Measurements from ENCODE around the gene ENGASE.

ENGASE gene

GRCh38 chr17:79096477-79096876 lies 21.9 kb downstream of the ENGASE start:
- no peaks in the 10 kb centered on the region for H3K27me3 ChIP-seq (ENCODE audit: insufficient read depth, low read length, poor library complexity, severe bottlenecking)
- TF ChIP-seq CTCF (conservative IDR thresholded peaks at IDR 0.05; ENCODE audit: low read length), result no peak
- TF ChIP-seq EZH2phosphoT487 (IDR thresholded peaks at IDR 0.05; ENCODE audit: borderline replicate concordance), result no peak
- H3K4me1 ChIP-seq (ENCODE audit: insufficient read depth, low read length, poor library complexity, severe bottlenecking), result no peaks in the 10 kb centered on the region
- no peaks in the 10 kb centered on the region for H3K9me2 ChIP-seq (replicated peaks; ENCODE audit: low read depth, low read length)
- H3K4me3 ChIP-seq (ENCODE audit: low read length, poor library complexity, severe bottlenecking), result no peak overlapping the region
- no peak overlapping the region for H3K4me2 ChIP-seq (ENCODE audit: low read depth, low read length, poor library complexity, severe bottlenecking)
- H3K9me3 ChIP-seq (ENCODE audit: insufficient read depth, low read depth, low read length), result no peaks in the 10 kb centered on the region
- H2AFZ ChIP-seq (ENCODE audit: low read length), result no peak overlapping the region
- H4K20me1 ChIP-seq (ENCODE audit: insufficient read depth, low read length, poor library complexity, severe bottlenecking), result no peaks in the 10 kb centered on the region
- H3K9ac ChIP-seq (ENCODE audit: low read depth, low read length, poor library complexity, severe bottlenecking), result no peak overlapping the region
- no peaks in the 10 kb centered on the region for H3K36me3 ChIP-seq (ENCODE audit: insufficient read depth, low read length)
- H3K79me2 ChIP-seq (ENCODE audit: insufficient read depth, low read length), result no peaks in the 10 kb centered on the region
- no peaks in the 10 kb centered on the region for H3F3A ChIP-seq (ENCODE audit: low read depth)

DNA sequence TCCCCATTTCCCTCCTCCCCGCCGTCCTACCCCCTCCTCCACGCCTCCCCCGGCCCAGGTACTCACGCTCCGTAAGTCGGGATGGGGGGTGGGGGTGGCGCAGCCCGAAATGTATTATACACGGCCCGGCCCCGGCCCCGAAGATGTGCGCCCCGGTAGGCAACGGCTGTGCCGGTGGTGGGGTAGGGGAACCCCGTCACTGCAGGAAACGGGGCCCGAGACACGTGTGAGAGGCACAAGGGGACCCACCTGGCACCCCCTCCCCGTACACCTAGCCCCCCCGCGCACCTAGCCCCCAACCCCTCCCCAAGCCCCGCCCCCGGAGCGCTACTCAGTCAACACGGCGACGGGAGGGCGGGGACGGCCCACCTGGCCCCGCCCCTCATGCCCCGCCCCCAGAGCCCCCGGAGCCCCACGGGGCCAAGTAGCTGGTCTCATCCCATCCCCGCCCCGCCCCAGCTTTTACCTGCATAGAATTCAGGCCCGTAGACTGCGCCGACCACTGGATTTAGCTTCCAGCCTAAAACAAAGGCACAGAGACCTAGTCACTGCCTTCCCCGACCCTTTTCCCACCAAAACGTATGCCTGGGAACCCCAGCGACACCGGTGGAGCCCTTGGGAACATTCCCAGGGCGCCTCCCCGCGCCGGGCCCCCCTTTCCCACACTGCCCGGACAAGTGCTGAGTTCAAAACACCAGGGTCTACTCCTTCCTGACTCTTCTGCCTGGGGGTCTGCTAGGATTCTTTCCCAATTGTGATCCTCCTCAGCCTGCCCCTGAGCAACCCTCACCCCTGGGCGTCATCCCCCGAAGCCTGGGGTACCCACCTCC lies 22.8 kb downstream of the ENGASE start:
- no peaks in the 10 kb centered on the region for H3K4me1 ChIP-seq (ENCODE audit: insufficient read depth, low read length, poor library complexity, severe bottlenecking)
- no peak overlapping the region for H3K9ac ChIP-seq (ENCODE audit: low read depth, low read length, poor library complexity, severe bottlenecking)
- H3K27me3 ChIP-seq (ENCODE audit: insufficient read depth, low read length, poor library complexity, severe bottlenecking), result no peaks in the 10 kb centered on the region
- H3F3A ChIP-seq (ENCODE audit: low read depth), result no peaks in the 10 kb centered on the region
- H3K4me3 ChIP-seq (ENCODE audit: low read length, poor library complexity, severe bottlenecking), result no peak overlapping the region
- no peak overlapping the region for H2AFZ ChIP-seq (ENCODE audit: low read length)
- no peaks in the 10 kb centered on the region for H3K9me3 ChIP-seq (ENCODE audit: insufficient read depth, low read depth, low read length)
- no peaks in the 10 kb centered on the region for H4K20me1 ChIP-seq (ENCODE audit: insufficient read depth, low read length, poor library complexity, severe bottlenecking)
- H3K79me2 ChIP-seq (ENCODE audit: insufficient read depth, low read length), result no peaks in the 10 kb centered on the region
- H3K4me2 ChIP-seq (ENCODE audit: low read depth, low read length, poor library complexity, severe bottlenecking), result no peak overlapping the region
- H3K9me2 ChIP-seq (replicated peaks; ENCODE audit: low read depth, low read length), result no peaks in the 10 kb centered on the region
- TF ChIP-seq EZH2phosphoT487 (IDR thresholded peaks at IDR 0.05; ENCODE audit: borderline replicate concordance) (no peak), CTCF (conservative IDR thresholded peaks at IDR 0.05; ENCODE audit: low read length) (no peak)
- no peaks in the 10 kb centered on the region for H3K36me3 ChIP-seq (ENCODE audit: insufficient read depth, low read length)

DNA sequence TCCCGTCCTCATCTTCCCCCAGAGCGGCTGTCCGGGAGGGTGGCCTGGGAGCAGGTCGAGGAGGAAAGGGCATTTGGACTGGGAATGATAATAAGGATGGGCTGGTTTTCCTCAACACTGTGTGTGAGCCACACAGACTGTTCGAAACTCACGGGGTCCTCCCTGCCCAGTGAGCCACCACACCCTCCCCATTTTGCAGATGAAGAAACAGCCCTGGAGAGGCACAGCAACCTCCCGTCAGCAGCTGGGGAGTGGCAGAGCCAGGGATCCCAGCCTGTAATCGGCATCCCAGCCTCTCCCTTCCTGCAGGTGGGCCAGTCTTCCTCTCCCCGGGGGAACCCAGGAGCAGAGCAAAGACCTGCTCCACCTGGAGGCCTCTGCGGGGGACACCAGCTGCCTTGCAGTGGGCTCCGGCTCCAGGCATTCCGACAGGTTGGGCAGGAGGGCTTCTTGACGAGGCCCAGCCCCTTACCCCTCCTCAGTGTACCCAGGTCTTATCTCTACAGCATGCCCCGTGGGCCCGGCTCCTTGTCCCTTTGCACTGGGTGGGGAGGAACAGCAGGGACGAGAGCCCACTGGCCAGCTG lies 23.8 kb downstream of the ENGASE start:
- no peaks in the 10 kb centered on the region for H3F3A ChIP-seq (ENCODE audit: low read depth)
- no peaks in the 10 kb centered on the region for H3K79me2 ChIP-seq (ENCODE audit: insufficient read depth, low read length)
- no peak overlapping the region for H3K4me3 ChIP-seq (ENCODE audit: low read length, poor library complexity, severe bottlenecking)
- no peak overlapping the region for H3K4me2 ChIP-seq (ENCODE audit: low read depth, low read length, poor library complexity, severe bottlenecking)
- H3K9me2 ChIP-seq (replicated peaks; ENCODE audit: low read depth, low read length), result no peaks in the 10 kb centered on the region
- no peaks in the 10 kb centered on the region for H3K36me3 ChIP-seq (ENCODE audit: insufficient read depth, low read length)
- H4K20me1 ChIP-seq (ENCODE audit: insufficient read depth, low read length, poor library complexity, severe bottlenecking), result no peaks in the 10 kb centered on the region
- H2AFZ ChIP-seq (ENCODE audit: low read length), result no peak overlapping the region
- H3K27me3 ChIP-seq (ENCODE audit: insufficient read depth, low read length, poor library complexity, severe bottlenecking), result no peaks in the 10 kb centered on the region
- H3K9me3 ChIP-seq (ENCODE audit: insufficient read depth, low read depth, low read length), result no peaks in the 10 kb centered on the region
- H3K9ac ChIP-seq (ENCODE audit: low read depth, low read length, poor library complexity, severe bottlenecking), result no peak overlapping the region
- TF ChIP-seq EZH2phosphoT487 (IDR thresholded peaks at IDR 0.05; ENCODE audit: borderline replicate concordance) (no peak), CTCF (conservative IDR thresholded peaks at IDR 0.05; ENCODE audit: low read length) (no peak)
- H3K4me1 ChIP-seq (ENCODE audit: insufficient read depth, low read length, poor library complexity, severe bottlenecking), result no peaks in the 10 kb centered on the region
